Measurements from ENCODE around the gene BCOR.

- TF ChIP-seq, protein P1, sequence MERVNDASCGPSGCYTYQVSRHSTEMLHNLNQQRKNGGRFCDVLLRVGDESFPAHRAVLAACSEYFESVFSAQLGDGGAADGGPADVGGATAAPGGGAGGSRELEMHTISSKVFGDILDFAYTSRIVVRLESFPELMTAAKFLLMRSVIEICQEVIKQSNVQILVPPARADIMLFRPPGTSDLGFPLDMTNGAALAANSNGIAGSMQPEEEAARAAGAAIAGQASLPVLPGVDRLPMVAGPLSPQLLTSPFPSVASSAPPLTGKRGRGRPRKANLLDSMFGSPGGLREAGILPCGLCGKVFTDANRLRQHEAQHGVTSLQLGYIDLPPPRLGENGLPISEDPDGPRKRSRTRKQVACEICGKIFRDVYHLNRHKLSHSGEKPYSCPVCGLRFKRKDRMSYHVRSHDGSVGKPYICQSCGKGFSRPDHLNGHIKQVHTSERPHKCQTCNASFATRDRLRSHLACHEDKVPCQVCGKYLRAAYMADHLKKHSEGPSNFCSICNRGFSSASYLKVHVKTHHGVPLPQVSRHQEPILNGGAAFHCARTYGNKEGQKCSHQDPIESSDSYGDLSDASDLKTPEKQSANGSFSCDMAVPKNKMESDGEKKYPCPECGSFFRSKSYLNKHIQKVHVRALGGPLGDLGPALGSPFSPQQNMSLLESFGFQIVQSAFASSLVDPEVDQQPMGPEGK (CRISPR knock-in tag; IDR thresholded peaks at IDR 0.05; ENCODE audit: borderline replicate concordance), result no peak
- TF ChIP-seq GLIS3 (CRISPR knock-in tag; IDR thresholded peaks at IDR 0.05) (no peak), TCF4 (CRISPR knock-in tag; IDR thresholded peaks at IDR 0.05; ENCODE audit: borderline replicate concordance) (no peak), SNAI2 (CRISPR knock-in tag; IDR thresholded peaks at IDR 0.05) (no peak), ARNTL (CRISPR knock-in tag; IDR thresholded peaks at IDR 0.05; ENCODE audit: borderline replicate concordance, low read depth) (no peak), ZFP3 (CRISPR knock-in tag; IDR thresholded peaks at IDR 0.05) (no peak), CREB5 (CRISPR knock-in tag; IDR thresholded peaks at IDR 0.05; ENCODE audit: low read depth) (no peak), RARB (CRISPR knock-in tag; IDR thresholded peaks at IDR 0.05) (no peak)
- TF ChIP-seq, protein P2, sequence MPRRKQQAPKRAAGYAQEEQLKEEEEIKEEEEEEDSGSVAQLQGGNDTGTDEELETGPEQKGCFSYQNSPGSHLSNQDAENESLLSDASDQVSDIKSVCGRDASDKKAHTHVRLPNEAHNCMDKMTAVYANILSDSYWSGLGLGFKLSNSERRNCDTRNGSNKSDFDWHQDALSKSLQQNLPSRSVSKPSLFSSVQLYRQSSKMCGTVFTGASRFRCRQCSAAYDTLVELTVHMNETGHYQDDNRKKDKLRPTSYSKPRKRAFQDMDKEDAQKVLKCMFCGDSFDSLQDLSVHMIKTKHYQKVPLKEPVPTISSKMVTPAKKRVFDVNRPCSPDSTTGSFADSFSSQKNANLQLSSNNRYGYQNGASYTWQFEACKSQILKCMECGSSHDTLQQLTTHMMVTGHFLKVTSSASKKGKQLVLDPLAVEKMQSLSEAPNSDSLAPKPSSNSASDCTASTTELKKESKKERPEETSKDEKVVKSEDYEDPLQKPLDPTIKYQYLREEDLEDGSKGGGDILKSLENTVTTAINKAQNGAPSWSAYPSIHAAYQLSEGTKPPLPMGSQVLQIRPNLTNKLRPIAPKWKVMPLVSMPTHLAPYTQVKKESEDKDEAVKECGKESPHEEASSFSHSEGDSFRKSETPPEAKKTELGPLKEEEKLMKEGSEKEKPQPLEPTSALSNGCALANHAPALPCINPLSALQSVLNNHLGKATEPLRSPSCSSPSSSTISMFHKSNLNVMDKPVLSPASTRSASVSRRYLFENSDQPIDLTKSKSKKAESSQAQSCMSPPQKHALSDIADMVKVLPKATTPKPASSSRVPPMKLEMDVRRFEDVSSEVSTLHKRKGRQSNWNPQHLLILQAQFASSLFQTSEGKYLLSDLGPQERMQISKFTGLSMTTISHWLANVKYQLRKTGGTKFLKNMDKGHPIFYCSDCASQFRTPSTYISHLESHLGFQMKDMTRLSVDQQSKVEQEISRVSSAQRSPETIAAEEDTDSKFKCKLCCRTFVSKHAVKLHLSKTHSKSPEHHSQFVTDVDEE (CRISPR knock-in tag; IDR thresholded peaks at IDR 0.05), result no peak
These were observed 11.2 kb upstream of the BCOR start for GRCh38 chrX:40108959-40109287.

All from SK-N-SH treated with all-trans-retinoic acid at 6 μM for 48 hours (cell line).